Hepatocyte (in vitro differentiated cells): ENCODE data around the gene LDB2. TPM values are rescaled to one million over a fixed set of nuclear protein-coding genes. Genes with fewer than 3 reads are reported as not detected.

Experiments used
- DNase-seq: peaks from one replicate; pipeline ENCODE4 v3.0.0-alpha.2; 2016; ENCODE audit warnings: low spot score
- H2AFZ ChIP-seq: fragments of 200-600 bp; sonication (generic); 2 replicates; pipeline ENCODE4 v1.6.0; 2016; ENCODE audit warnings: antibody characterized with exemption, mild to moderate bottlenecking
- H3K27ac ChIP-seq: fragments of 200-600 bp; sonication (generic); 2 replicates; pipeline ENCODE4 v1.5.1; 2016; ENCODE audit warnings: mild to moderate bottlenecking
- H3K27me3 ChIP-seq: fragments of 200-600 bp; sonication (generic); 2 replicates; pipeline ENCODE4 v1.6.1; 2016
- H3K36me3 ChIP-seq: fragments of 200-600 bp; sonication (generic); replicated peaks from 2 replicates; pipeline ENCODE4 v1.5.1; 2016; ENCODE audit warnings: low read depth; ENCODE audit not compliant: insufficient read depth
- H3K4me1 ChIP-seq: fragments of 200-600 bp; sonication (generic); 2 replicates; pipeline ENCODE4 v1.5.1; 2016; ENCODE audit warnings: mild to moderate bottlenecking, moderate library complexity; ENCODE audit not compliant: insufficient read depth
- H3K4me2 ChIP-seq: fragments of 200-600 bp; sonication (generic); 2 replicates; pipeline ENCODE4 v1.6.0; 2016
- H3K4me3 ChIP-seq: fragments of 200-600 bp; sonication (generic); 2 replicates; pipeline ENCODE4 v1.5.1; 2016; ENCODE audit warnings: mild to moderate bottlenecking
- H3K79me2 ChIP-seq: fragments of 200-600 bp; sonication (generic); 2 replicates; pipeline ENCODE4 v1.6.0; 2017; ENCODE audit warnings: mild to moderate bottlenecking
- H3K9me2 ChIP-seq: fragments of 200-600 bp; sonication (generic); replicated peaks from 2 replicates; pipeline ENCODE4 v1.6.0; 2017; ENCODE audit warnings: mild to moderate bottlenecking; ENCODE audit not compliant: insufficient read depth
- H3K9me3 ChIP-seq: fragments of 200-600 bp; sonication (generic); 2 replicates; pipeline ENCODE4 v1.5.1; 2016; ENCODE audit warnings: low read depth, mild to moderate bottlenecking
- H4K20me1 ChIP-seq: fragments of 200-600 bp; sonication (generic); 2 replicates; pipeline ENCODE4 v1.6.0; 2016; ENCODE audit warnings: mild to moderate bottlenecking; ENCODE audit not compliant: insufficient read depth, poor library complexity, severe bottlenecking
- EZH2 ChIP-seq: fragments of 200-600 bp; sonication (generic); IDR thresholded peaks from 2 replicates; pipeline ENCODE4 v1.6.1; 2016; ENCODE audit warnings: antibody characterized with exemption, mild to moderate bottlenecking, borderline replicate concordance
- EZH2phosphoT487 ChIP-seq: fragments of 200-600 bp; sonication (generic); IDR thresholded peaks from one replicate; pipeline ENCODE4 v1.6.1; 2018; ENCODE audit warnings: antibody characterized with exemption, mild to moderate bottlenecking, low read depth, moderate library complexity; ENCODE audit not compliant: unreplicated experiment, severe bottlenecking
- WGBS: methylation state at CpG from one replicate; pipeline ENCODE4 v1.1.6; 2016; ENCODE audit warnings: low lambda C conversion rate; ENCODE audit errors: missing lambda C conversion rate; 5-methylcytosine and 5-hydroxymethylcytosine counted together
- polyA plus RNA-seq: library from polyadenylated mRNA; unstranded; fragments of >200 nt; fragmentation: Nextera tagmentation; extraction: Ambion mirVana; gene quantifications from 2 replicates; pipeline ENCODE4 v1.2.1, GENCODE V29; 2016
- total RNA-seq: library from RNA; depleted of rRNA; stranded (reverse); fragments of >200 nt; gene quantifications from 2 replicates; pipeline ENCODE4 v1.2.3, GENCODE V29; 2014
- TF ChIP-seq, protein P1 (sequence below): fragments of 200-600 bp; sonication (generic); IDR thresholded peaks from 2 replicates; pipeline ENCODE4 v1.5.1; 2016; ENCODE audit warnings: antibody characterized with exemption, mild to moderate bottlenecking; ENCODE audit not compliant: poor library complexity

The LDB2 gene
- total and polyA plus RNA-seq, 2 experiments from 2014 or later, result 8.7 to 20.3 TPM

GRCh38 chr4:16705341-16705740 is 193.1 kb downstream of the LDB2 start:
- no peak for DNase-seq
- H3K27ac ChIP-seq, result no peak overlapping the region
- no peaks in the 10 kb centered on the region for H3K9me2 ChIP-seq
- H3K27me3 ChIP-seq, result no peaks in the 10 kb centered on the region
- no peak overlapping the region for H2AFZ ChIP-seq
- H3K4me2 ChIP-seq, result no peak overlapping the region
- no peak for TF ChIP-seq EZH2
- TF ChIP-seq, protein P1, sequence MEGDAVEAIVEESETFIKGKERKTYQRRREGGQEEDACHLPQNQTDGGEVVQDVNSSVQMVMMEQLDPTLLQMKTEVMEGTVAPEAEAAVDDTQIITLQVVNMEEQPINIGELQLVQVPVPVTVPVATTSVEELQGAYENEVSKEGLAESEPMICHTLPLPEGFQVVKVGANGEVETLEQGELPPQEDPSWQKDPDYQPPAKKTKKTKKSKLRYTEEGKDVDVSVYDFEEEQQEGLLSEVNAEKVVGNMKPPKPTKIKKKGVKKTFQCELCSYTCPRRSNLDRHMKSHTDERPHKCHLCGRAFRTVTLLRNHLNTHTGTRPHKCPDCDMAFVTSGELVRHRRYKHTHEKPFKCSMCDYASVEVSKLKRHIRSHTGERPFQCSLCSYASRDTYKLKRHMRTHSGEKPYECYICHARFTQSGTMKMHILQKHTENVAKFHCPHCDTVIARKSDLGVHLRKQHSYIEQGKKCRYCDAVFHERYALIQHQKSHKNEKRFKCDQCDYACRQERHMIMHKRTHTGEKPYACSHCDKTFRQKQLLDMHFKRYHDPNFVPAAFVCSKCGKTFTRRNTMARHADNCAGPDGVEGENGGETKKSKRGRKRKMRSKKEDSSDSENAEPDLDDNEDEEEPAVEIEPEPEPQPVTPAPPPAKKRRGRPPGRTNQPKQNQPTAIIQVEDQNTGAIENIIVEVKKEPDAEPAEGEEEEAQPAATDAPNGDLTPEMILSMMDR, result no peak
- TF ChIP-seq EZH2phosphoT487, result no peak
- no peaks in the 10 kb centered on the region for H3K36me3 ChIP-seq
- no peaks in the 10 kb centered on the region for H3K4me1 ChIP-seq
- no peaks in the 10 kb centered on the region for H4K20me1 ChIP-seq
- no peaks in the 10 kb centered on the region for H3K79me2 ChIP-seq
- 66% methylated on average over 3 of the region's 3 CpGs for WGBS
- no peak overlapping the region for H3K4me3 ChIP-seq
- no peaks in the 10 kb centered on the region for H3K9me3 ChIP-seq

- TF ChIP-seq, protein P1, result no peak
- TF ChIP-seq EZH2phosphoT487 (no peak), EZH2 (no peak)
- Histone ChIP-seq H3K4me1 (no peaks in the 10 kb centered on the region), H3K79me2 (no peaks in the 10 kb centered on the region), H4K20me1 (no peaks in the 10 kb centered on the region), H3K9me2 (no peaks in the 10 kb centered on the region), H3K27me3 (no peaks in the 10 kb centered on the region), H3K4me3 (no peak overlapping the region), H2AFZ (no peak overlapping the region), H3K27ac (no peak overlapping the region), H3K36me3 (no peaks in the 10 kb centered on the region), H3K4me2 (no peak overlapping the region), H3K9me3 (no peaks in the 10 kb centered on the region)
- 82% methylated on average over 2 of the region's 2 CpGs for WGBS
- DNase-seq, result no peak
Observed at GRCh38 chr4:16704489-16704888, 194.0 kb downstream of the LDB2 start.

DNA sequence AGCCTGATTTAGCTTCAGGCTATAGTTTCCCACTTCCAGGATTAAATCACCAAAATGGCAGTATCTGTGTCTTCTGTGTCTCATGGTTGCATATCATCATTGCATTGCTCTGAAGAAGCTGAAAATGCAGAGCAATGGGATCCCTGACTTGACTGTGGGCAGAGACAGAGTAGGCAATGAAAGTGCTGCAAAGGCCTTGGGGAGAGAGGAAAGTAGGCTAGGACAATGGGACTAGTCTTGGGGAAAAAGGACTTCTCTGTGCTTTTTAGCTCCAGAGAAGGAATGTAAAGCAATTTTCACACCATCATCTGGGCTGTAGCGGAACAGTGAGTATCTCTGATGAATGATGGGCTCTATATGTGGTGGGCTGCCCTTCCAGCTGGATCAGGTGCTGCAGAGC is 202.5 kb downstream of the LDB2 start:
- Histone ChIP-seq H3K27me3 (no peaks in the 10 kb centered on the region), H2AFZ (no peak overlapping the region), H3K9me2 (no peaks in the 10 kb centered on the region), H3K9me3 (no peaks in the 10 kb centered on the region), H3K4me1 (peaks cover 4% of the 10 kb centered on the region), H3K4me3 (no peak overlapping the region), H3K79me2 (no peaks in the 10 kb centered on the region), H3K27ac (no peak overlapping the region), H4K20me1 (no peaks in the 10 kb centered on the region), H3K36me3 (no peaks in the 10 kb centered on the region), H3K4me2 (no peak overlapping the region)
- WGBS, result 100% methylated on average over 1 of the region's 1 CpG
- TF ChIP-seq EZH2phosphoT487 (no peak), EZH2 (no peak)
- TF ChIP-seq, protein P1, result no peak
- no peak for DNase-seq

DNA sequence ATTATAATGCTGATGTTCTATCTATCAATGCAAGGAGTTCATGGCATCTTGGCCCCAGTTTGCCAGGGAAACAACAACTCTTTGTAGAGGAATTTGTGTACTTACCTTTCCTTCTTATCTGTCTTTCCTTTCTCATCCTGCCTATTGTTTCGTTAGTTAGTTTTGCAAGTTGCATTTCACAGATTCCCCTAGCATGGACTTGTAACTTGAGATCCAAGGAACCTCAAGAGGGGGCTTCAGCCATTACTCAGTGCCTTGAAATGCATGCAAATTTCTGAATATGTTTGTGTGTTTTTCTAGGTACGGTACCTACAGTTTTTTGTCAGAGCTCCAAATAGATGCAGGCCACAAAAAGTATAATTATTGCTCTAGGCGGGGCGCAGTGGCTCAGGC is 203.6 kb downstream of the LDB2 start:
- no peak overlapping the region for H3K4me2 ChIP-seq
- TF ChIP-seq EZH2phosphoT487, result no peak
- TF ChIP-seq, protein P1, result no peak
- peaks cover 4% of the 10 kb centered on the region for H3K4me1 ChIP-seq
- no peaks in the 10 kb centered on the region for H3K9me2 ChIP-seq
- H3K27ac ChIP-seq, result peak overlapping the region; percentile 16
- 87% methylated on average over 4 of the region's 4 CpGs for WGBS
- H3K36me3 ChIP-seq, result no peaks in the 10 kb centered on the region
- no peak overlapping the region for H2AFZ ChIP-seq
- H3K79me2 ChIP-seq, result no peaks in the 10 kb centered on the region
- no peak overlapping the region for H3K4me3 ChIP-seq
- H3K27me3 ChIP-seq, result no peaks in the 10 kb centered on the region
- DNase-seq, result no peak
- H3K9me3 ChIP-seq, result no peaks in the 10 kb centered on the region
- no peaks in the 10 kb centered on the region for H4K20me1 ChIP-seq
